ENCODE measurements around the gene ITPR1.

GRCh38 chr3:4529876-4530588 lies 36.9 kb downstream of the ITPR1 start:
- TF ChIP-seq, protein P1, sequence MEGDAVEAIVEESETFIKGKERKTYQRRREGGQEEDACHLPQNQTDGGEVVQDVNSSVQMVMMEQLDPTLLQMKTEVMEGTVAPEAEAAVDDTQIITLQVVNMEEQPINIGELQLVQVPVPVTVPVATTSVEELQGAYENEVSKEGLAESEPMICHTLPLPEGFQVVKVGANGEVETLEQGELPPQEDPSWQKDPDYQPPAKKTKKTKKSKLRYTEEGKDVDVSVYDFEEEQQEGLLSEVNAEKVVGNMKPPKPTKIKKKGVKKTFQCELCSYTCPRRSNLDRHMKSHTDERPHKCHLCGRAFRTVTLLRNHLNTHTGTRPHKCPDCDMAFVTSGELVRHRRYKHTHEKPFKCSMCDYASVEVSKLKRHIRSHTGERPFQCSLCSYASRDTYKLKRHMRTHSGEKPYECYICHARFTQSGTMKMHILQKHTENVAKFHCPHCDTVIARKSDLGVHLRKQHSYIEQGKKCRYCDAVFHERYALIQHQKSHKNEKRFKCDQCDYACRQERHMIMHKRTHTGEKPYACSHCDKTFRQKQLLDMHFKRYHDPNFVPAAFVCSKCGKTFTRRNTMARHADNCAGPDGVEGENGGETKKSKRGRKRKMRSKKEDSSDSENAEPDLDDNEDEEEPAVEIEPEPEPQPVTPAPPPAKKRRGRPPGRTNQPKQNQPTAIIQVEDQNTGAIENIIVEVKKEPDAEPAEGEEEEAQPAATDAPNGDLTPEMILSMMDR (IDR thresholded peaks at IDR 0.05; ENCODE audit: insufficient read depth, low read length), result no peak
- no peak for TF ChIP-seq POLR2AphosphoS5 (IDR thresholded peaks at IDR 0.05; ENCODE audit: low read depth)

All from HL-60 (cell line).